ENCODE results near the gene OSBPL1A. TPM values are rescaled to one million over a fixed set of nuclear protein-coding genes. Genes with fewer than 3 reads are reported as not detected.

Gene OSBPL1A
- polyA plus RNA-seq, 2 of the 4 experiments (the other 2 are of a cell fraction) = 10.5 to 22.1 TPM

DNA sequence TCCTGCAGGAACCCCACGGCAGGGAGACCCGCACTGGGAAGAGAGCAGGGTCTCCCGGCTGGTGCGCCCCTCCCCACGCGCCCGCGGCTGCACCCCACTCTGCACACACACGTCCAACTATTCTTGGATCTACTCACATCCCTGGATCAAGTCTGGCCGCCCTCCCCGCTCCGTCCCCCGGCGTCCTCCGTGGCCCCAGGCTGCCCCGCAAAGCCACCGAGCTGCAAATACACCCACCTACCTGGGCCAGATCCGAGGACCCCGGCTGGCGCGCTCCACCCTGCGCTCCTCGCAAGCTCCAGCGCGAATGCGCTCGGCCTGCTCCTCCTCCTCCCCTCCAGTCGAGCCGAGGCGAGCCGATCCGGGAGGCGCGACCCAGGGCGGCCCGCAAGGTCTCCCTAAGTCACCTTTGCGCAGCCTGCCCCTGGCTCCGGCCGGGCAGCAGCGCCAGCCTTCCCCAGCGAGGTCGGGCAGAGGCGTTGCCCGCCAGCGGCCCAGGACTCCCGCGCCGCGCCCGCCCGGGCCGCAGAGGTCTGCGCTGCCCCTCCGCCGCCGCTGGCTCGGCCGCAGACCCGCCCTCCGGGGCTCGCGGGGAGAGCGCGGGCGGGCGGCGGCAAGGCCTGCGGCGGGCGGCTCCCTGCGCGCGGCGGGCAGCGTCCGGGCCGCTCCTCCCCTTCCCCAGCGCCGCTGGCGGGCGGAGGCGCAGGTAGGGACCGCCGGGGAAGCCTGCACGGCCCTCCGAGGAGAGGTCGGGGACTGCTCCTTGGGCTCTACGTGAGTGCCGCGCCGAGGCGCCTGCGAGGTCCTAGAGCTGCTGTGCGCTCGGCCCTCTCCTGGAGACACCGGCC lies 126.0 kb downstream of the OSBPL1A start (continued):
- no peak for TF ChIP-seq RCOR1 (IDR thresholded peaks at IDR 0.05; ENCODE audit: low read depth, low read length)
- TF ChIP-seq MAFK (IDR thresholded peaks at IDR 0.05; ENCODE audit: partially characterized antibody) = no peak
- no peak for TF ChIP-seq HDAC2 (IDR thresholded peaks at IDR 0.05)
- TF ChIP-seq JUN (IDR thresholded peaks at IDR 0.05) = 0 out of 5 replicates have a peak, but pooled peaks of 1 of the 2 experiments have one; percentile 38
- TF ChIP-seq, protein P1, sequence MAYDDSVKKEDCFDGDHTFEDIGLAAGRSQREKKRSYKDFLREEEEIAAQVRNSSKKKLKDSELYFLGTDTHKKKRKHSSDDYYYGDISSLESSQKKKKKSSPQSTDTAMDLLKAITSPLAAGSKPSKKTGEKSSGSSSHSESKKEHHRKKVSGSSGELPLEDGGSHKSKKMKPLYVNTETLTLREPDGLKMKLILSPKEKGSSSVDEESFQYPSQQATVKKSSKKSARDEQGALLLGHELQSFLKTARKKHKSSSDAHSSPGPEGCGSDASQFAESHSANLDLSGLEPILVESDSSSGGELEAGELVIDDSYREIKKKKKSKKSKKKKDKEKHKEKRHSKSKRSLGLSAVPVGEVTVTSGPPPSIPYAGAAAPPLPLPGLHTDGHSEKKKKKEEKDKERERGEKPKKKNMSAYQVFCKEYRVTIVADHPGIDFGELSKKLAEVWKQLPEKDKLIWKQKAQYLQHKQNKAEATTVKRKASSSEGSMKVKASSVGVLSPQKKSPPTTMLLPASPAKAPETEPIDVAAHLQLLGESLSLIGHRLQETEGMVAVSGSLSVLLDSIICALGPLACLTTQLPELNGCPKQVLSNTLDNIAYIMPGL (CRISPR knock-in tag; IDR thresholded peaks at IDR 0.05; ENCODE audit: borderline replicate concordance) = no peak
- TF ChIP-seq, protein P2, sequence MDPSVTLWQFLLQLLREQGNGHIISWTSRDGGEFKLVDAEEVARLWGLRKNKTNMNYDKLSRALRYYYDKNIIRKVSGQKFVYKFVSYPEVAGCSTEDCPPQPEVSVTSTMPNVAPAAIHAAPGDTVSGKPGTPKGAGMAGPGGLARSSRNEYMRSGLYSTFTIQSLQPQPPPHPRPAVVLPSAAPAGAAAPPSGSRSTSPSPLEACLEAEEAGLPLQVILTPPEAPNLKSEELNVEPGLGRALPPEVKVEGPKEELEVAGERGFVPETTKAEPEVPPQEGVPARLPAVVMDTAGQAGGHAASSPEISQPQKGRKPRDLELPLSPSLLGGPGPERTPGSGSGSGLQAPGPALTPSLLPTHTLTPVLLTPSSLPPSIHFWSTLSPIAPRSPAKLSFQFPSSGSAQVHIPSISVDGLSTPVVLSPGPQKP (IDR thresholded peaks at IDR 0.05; ENCODE audit: low read depth, low read length) = no peak
- TF ChIP-seq NPAS2 (CRISPR knock-in tag; IDR thresholded peaks at IDR 0.05; ENCODE audit: borderline replicate concordance) = no peak
- TF ChIP-seq, protein P3, sequence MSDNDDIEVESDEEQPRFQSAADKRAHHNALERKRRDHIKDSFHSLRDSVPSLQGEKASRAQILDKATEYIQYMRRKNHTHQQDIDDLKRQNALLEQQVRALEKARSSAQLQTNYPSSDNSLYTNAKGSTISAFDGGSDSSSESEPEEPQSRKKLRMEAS (IDR thresholded peaks at IDR 0.05) = peak; percentile 46
- no peak for TF ChIP-seq MYC (IDR thresholded peaks at IDR 0.05; ENCODE audit: borderline replicate concordance, low read length)
- no peak for TF ChIP-seq FOSB (CRISPR knock-in tag; IDR thresholded peaks at IDR 0.05)
- TF ChIP-seq RARB (CRISPR knock-in tag; IDR thresholded peaks at IDR 0.05) = no peak
- TF ChIP-seq HEYL (CRISPR knock-in tag; IDR thresholded peaks at IDR 0.05) = no peak
- no peak for TF ChIP-seq EP300 (IDR thresholded peaks at IDR 0.05)
- TF ChIP-seq, protein P4, sequence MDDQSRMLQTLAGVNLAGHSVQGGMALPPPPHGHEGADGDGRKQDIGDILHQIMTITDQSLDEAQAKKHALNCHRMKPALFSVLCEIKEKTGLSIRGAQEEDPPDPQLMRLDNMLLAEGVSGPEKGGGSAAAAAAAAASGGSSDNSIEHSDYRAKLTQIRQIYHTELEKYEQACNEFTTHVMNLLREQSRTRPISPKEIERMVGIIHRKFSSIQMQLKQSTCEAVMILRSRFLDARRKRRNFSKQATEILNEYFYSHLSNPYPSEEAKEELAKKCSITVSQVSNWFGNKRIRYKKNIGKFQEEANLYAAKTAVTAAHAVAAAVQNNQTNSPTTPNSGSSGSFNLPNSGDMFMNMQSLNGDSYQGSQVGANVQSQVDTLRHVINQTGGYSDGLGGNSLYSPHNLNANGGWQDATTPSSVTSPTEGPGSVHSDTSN (IDR thresholded peaks at IDR 0.05) = no peak
- no peak for TF ChIP-seq FOSL2 (IDR thresholded peaks at IDR 0.05)
- TF ChIP-seq FOSL2 (CRISPR knock-in tag; IDR thresholded peaks at IDR 0.05) = no peak
- TF ChIP-seq SMC3 (IDR thresholded peaks at IDR 0.05) = peak; percentile 16; the same call in 1 of the 3 replicates
- TF ChIP-seq CHD2 (IDR thresholded peaks at IDR 0.05; ENCODE audit: low read length, partially characterized antibody) = no peak
- TF ChIP-seq RAD21 (conservative IDR thresholded peaks at IDR 0.05 in 1 of 2, IDR thresholded peaks at IDR 0.05 in 1 of 2) = no peak
- TF ChIP-seq ZC3H11A (IDR thresholded peaks at IDR 0.05) = no peak
- TF ChIP-seq RNF2 (IDR thresholded peaks at IDR 0.05; ENCODE audit: borderline replicate concordance, low read depth) = no peak
- TF ChIP-seq, protein P5, sequence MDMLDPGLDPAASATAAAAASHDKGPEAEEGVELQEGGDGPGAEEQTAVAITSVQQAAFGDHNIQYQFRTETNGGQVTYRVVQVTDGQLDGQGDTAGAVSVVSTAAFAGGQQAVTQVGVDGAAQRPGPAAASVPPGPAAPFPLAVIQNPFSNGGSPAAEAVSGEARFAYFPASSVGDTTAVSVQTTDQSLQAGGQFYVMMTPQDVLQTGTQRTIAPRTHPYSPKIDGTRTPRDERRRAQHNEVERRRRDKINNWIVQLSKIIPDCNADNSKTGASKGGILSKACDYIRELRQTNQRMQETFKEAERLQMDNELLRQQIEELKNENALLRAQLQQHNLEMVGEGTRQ (IDR thresholded peaks at IDR 0.05) = no peak
- no peak for TF ChIP-seq ZFP36 (IDR thresholded peaks at IDR 0.05; ENCODE audit: borderline replicate concordance, partially characterized antibody)
- peak; percentile 26; the same call in 1 of the 2 replicates for TF ChIP-seq PHF8 (IDR thresholded peaks at IDR 0.05; ENCODE audit: borderline replicate concordance, low read depth)
- no peak for TF ChIP-seq BHLHE40 (IDR thresholded peaks at IDR 0.05; ENCODE audit: low read depth, low read length)
- TF ChIP-seq ZSCAN20 (CRISPR knock-in tag; IDR thresholded peaks at IDR 0.05) = no peak
- TF ChIP-seq ZNF302 (CRISPR knock-in tag; IDR thresholded peaks at IDR 0.05) = no peak
